ENCODE results near the gene PLEKHA1. TPM values are rescaled to one million over a fixed set of nuclear protein-coding genes. Genes with fewer than 3 reads are reported as not detected.

The PLEKHA1 gene
- total and polyA plus RNA-seq, 2 experiments from 2014 or later: 25.8 to 36.6 TPM

DNA sequence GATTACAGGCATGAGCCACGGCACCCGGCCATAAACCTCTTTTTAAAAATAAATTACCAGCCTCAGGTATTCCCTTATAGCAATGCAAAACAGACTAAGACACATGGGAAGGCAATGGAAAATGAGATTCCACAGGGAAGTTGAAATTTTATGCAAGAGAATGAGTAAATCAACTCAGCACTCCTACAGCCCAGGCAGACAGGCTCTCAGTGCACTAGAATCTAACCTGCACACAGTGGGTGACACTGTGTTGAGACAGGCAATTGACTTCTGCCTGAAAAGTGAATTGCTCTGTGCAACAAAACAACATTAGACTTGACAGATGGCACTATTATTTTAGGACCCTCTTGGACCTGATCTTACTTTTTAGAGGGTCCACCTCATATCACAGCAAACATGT, 20.1 kb upstream of the PLEKHA1 start (continued):
- TF ChIP-seq, protein P1, sequence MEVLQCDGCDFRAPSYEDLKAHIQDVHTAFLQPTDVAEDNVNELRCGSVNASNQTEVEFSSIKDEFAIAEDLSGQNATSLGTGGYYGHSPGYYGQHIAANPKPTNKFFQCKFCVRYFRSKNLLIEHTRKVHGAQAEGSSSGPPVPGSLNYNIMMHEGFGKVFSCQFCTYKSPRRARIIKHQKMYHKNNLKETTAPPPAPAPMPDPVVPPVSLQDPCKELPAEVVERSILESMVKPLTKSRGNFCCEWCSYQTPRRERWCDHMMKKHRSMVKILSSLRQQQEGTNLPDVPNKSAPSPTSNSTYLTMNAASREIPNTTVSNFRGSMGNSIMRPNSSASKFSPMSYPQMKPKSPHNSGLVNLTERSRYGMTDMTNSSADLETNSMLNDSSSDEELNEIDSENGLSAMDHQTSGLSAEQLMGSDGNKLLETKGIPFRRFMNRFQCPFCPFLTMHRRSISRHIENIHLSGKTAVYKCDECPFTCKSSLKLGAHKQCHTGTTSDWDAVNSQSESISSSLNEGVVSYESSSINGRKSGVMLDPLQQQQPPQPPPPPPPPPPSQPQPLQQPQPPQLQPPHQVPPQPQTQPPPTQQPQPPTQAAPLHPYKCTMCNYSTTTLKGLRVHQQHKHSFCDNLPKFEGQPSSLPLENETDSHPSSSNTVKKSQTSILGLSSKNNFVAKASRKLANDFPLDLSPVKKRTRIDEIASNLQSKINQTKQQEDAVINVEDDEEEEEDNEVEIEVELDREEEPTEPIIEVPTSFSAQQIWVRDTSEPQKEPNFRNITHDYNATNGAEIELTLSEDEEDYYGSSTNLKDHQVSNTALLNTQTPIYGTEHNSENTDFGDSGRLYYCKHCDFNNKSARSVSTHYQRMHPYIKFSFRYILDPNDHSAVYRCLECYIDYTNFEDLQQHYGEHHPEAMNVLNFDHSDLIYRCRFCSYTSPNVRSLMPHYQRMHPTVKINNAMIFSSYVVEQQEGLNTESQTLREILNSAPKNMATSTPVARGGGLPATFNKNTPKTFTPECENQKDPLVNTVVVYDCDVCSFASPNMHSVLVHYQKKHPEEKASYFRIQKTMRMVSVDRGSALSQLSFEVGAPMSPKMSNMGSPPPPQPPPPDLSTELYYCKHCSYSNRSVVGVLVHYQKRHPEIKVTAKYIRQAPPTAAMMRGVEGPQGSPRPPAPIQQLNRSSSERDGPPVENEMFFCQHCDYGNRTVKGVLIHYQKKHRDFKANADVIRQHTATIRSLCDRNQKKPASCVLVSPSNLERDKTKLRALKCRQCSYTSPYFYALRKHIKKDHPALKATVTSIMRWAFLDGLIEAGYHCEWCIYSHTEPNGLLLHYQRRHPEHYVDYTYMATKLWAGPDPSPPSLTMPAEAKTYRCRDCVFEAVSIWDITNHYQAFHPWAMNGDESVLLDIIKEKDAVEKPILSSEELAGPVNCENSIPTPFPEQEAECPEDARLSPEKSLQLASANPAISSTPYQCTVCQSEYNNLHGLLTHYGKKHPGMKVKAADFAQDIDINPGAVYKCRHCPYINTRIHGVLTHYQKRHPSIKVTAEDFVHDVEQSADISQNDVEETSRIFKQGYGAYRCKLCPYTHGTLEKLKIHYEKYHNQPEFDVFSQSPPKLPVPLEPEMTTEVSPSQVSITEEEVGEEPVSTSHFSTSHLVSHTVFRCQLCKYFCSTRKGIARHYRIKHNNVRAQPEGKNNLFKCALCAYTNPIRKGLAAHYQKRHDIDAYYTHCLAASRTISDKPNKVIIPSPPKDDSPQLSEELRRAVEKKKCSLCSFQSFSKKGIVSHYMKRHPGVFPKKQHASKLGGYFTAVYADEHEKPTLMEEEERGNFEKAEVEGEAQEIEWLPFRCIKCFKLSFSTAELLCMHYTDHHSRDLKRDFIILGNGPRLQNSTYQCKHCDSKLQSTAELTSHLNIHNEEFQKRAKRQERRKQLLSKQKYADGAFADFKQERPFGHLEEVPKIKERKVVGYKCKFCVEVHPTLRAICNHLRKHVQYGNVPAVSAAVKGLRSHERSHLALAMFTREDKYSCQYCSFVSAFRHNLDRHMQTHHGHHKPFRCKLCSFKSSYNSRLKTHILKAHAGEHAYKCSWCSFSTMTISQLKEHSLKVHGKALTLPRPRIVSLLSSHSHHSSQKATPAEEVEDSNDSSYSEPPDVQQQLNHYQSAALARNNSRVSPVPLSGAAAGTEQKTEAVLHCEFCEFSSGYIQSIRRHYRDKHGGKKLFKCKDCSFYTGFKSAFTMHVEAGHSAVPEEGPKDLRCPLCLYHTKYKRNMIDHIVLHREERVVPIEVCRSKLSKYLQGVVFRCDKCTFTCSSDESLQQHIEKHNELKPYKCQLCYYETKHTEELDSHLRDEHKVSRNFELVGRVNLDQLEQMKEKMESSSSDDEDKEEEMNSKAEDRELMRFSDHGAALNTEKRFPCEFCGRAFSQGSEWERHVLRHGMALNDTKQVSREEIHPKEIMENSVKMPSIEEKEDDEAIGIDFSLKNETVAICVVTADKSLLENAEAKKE (CRISPR knock-in tag; IDR thresholded peaks at IDR 0.05): no peak
- TF ChIP-seq CREB1 (CRISPR knock-in tag; IDR thresholded peaks at IDR 0.05; ENCODE audit: low read depth): no peak
- TF ChIP-seq JUNB (IDR thresholded peaks at IDR 0.05; ENCODE audit: unreplicated experiment): no peak
- no peak for TF ChIP-seq ZNF331 (CRISPR knock-in tag; IDR thresholded peaks at IDR 0.05; ENCODE audit: low read depth)
- TF ChIP-seq EZH2 (IDR thresholded peaks at IDR 0.05; ENCODE audit: low read depth, unreplicated experiment): no peak
- no peak for TF ChIP-seq POLR2AphosphoS5 (IDR thresholded peaks at IDR 0.05; ENCODE audit: low read depth)

DNA sequence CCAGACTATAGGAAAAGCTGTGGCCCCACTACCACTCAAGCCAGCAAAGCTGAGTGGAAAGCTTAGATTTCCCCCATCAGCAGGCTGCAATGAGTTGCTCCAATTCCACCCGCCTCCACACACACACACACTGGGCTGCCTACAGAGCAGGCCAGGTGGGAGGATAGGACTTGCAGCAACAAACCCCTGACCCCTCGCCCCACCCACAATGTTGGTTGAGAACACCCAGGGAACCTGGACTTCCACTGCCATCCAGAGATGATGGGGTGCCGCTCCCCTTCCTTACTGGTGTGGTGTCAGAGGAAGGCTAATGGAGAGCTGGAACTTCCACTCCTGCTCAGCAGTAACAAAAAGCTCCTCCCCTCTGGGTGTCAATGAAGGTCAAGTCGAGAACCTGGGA, 16.8 kb upstream of the PLEKHA1 start:
- Mint-ChIP-seq H3K4me3 (no peak overlapping the region), H3K27me3 (ENCODE audit: insufficient read depth, low read depth, poor library complexity) (peaks cover 1% of the 10 kb centered on the region)
- TF ChIP-seq ZNF331 (CRISPR knock-in tag; IDR thresholded peaks at IDR 0.05; ENCODE audit: low read depth) (no peak), ZNF114 (CRISPR knock-in tag; IDR thresholded peaks at IDR 0.05) (no peak), JUNB (IDR thresholded peaks at IDR 0.05; ENCODE audit: unreplicated experiment) (no peak), POLR2AphosphoS5 (IDR thresholded peaks at IDR 0.05; ENCODE audit: low read depth) (no peak), STAT1 (IDR thresholded peaks at IDR 0.05; ENCODE audit: unreplicated experiment) (no peak)
- TF ChIP-seq, protein P2, sequence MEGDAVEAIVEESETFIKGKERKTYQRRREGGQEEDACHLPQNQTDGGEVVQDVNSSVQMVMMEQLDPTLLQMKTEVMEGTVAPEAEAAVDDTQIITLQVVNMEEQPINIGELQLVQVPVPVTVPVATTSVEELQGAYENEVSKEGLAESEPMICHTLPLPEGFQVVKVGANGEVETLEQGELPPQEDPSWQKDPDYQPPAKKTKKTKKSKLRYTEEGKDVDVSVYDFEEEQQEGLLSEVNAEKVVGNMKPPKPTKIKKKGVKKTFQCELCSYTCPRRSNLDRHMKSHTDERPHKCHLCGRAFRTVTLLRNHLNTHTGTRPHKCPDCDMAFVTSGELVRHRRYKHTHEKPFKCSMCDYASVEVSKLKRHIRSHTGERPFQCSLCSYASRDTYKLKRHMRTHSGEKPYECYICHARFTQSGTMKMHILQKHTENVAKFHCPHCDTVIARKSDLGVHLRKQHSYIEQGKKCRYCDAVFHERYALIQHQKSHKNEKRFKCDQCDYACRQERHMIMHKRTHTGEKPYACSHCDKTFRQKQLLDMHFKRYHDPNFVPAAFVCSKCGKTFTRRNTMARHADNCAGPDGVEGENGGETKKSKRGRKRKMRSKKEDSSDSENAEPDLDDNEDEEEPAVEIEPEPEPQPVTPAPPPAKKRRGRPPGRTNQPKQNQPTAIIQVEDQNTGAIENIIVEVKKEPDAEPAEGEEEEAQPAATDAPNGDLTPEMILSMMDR (conservative IDR thresholded peaks at IDR 0.05; ENCODE audit: low read depth in 2 of 2): no peak

More for the DNA sequence above, 16.8 kb upstream of the PLEKHA1 start:
- no peaks in the 10 kb centered on the region for H3K4me1 ChIP-seq (ENCODE audit: insufficient read depth)
- no peak overlapping the region for H3K4me2 ChIP-seq
- no peaks in the 10 kb centered on the region for H3K36me3 ChIP-seq (ENCODE audit: insufficient read depth)
- no peak overlapping the region for H3K27ac Mint-ChIP-seq
- H3K27ac ChIP-seq (ENCODE audit: low read depth): no peak overlapping the region
- H3K9me3 Mint-ChIP-seq: peaks cover 10% of the 10 kb centered on the region
- ATAC-seq: no peak
- peaks cover 6% of the 10 kb centered on the region; the same call in 2 of the 3 replicates for H3K36me3 Mint-ChIP-seq (ENCODE audit: low read depth)
- H3K27me3 ChIP-seq (ENCODE audit: insufficient read depth): no peaks in the 10 kb centered on the region
- no peaks in the 10 kb centered on the region for H3K9me2 ChIP-seq (ENCODE audit: insufficient read depth)
- no peak overlapping the region for H3K4me3 ChIP-seq
- no peak overlapping the region for H2AFZ ChIP-seq
- no peaks in the 10 kb centered on the region for H3K79me2 ChIP-seq (replicated peaks; ENCODE audit: insufficient read depth)
- H4K20me1 ChIP-seq (replicated peaks; ENCODE audit: insufficient read depth): no peaks in the 10 kb centered on the region
- H3F3A ChIP-seq (replicated peaks; ENCODE audit: low read depth): no peaks in the 10 kb centered on the region
- no peak for DNase-seq (ENCODE audit: low spot score)
- peaks cover 5% of the 10 kb centered on the region; the same call in 2 of the 3 replicates for H3K4me1 Mint-ChIP-seq
